ENCODE results near the gene LILRB1.
"Not testable (repeated sequence)": the region's sequence is repeated elsewhere in the genome, so short reads cannot be mapped to it uniquely, and the experiment has no call there.

LILRB1 gene

GRCh38 chr19:54624934-54625730, 5.2 kb upstream of the LILRB1 start:
- DNase-seq (ENCODE audit: low read depth) = not testable (repeated sequence)

GRCh38 chr19:54626757-54627156, 3.5 kb upstream of the LILRB1 start:
- DNase-seq (ENCODE audit: low read depth) = no peak

GRCh38 chr19:54627912-54628311, 2.4 kb upstream of the LILRB1 start:
- DNase-seq (ENCODE audit: low read depth) = not testable (repeated sequence)

GRCh38 chr19:54630782-54631181, 498 bp downstream of the LILRB1 start:
- no peak for DNase-seq (ENCODE audit: low read depth)

GRCh38 chr19:54631489-54632337, 1.4 kb downstream of the LILRB1 start:
- not testable (repeated sequence) for DNase-seq (ENCODE audit: low read depth)

GRCh38 chr19:54632517-54632916, 2.2 kb downstream of the LILRB1 start:
- not testable (repeated sequence) for DNase-seq (ENCODE audit: low read depth)

GRCh38 chr19:54633401-54633800, 3.1 kb downstream of the LILRB1 start:
- DNase-seq (ENCODE audit: low read depth) = no peak

GRCh38 chr19:54636081-54636480, 5.8 kb downstream of the LILRB1 start:
- not testable (repeated sequence) for DNase-seq (ENCODE audit: low read depth)

- DNase-seq (ENCODE audit: low read depth) = no peak
Measured at GRCh38 chr19:54638683-54639082, 8.4 kb downstream of the LILRB1 start.

- not testable (repeated sequence) for DNase-seq (ENCODE audit: low read depth)
Measured at GRCh38 chr19:54642953-54643352, 12.7 kb downstream of the LILRB1 start.

- DNase-seq (ENCODE audit: low read depth) = not testable (repeated sequence)
Measured at GRCh38 chr19:54643583-54643982, 13.3 kb downstream of the LILRB1 start.

GRCh38 chr19:54644056-54644455, 13.8 kb downstream of the LILRB1 start:
- no peak for DNase-seq (ENCODE audit: low read depth)

- DNase-seq (ENCODE audit: low read depth) = no peak
Measured at GRCh38 chr19:54646331-54646841, 16.1 kb downstream of the LILRB1 start.

- DNase-seq (ENCODE audit: low read depth) = no peak
Measured at GRCh38 chr19:54648129-54648528, 17.8 kb downstream of the LILRB1 start.

GRCh38 chr19:54650108-54650655, 19.9 kb downstream of the LILRB1 start:
- no peak for DNase-seq (ENCODE audit: low read depth)

- DNase-seq (ENCODE audit: low read depth) = no peak
Measured at GRCh38 chr19:54653181-54653809, 23.0 kb downstream of the LILRB1 start.

- DNase-seq (ENCODE audit: low read depth) = no peak
Measured at GRCh38 chr19:54654447-54655321, 24.4 kb downstream of the LILRB1 start.

- no peak for DNase-seq (ENCODE audit: low read depth)
Measured at GRCh38 chr19:54659300-54659699, 29.0 kb downstream of the LILRB1 start.

- no peak for DNase-seq (ENCODE audit: low read depth)
Measured at GRCh38 chr19:54660306-54660705, 30.0 kb downstream of the LILRB1 start.

GRCh38 chr19:54660964-54661363, 30.7 kb downstream of the LILRB1 start:
- DNase-seq (ENCODE audit: low read depth) = no peak

All from T follicular helper cell (primary cell).